DOHH2 (cell line): ENCODE data around the gene DENND4C.

Source experiments
- EZH2phosphoT487 ChIP-seq: fragments of 200-600 bp; sonication (generic); IDR thresholded peaks from 2 replicates; pipeline ENCODE4 v1.6.1; 2017; ENCODE audit warnings: borderline replicate concordance, mild to moderate bottlenecking, antibody characterized with exemption, low read length, moderate library complexity, mixed read lengths
- TF ChIP-seq, protein P1 (sequence below): fragments of 200-600 bp; sonication (generic); IDR thresholded peaks from one replicate; pipeline ENCODE4 v1.5.1; 2014; ENCODE audit warnings: antibody characterized with exemption, mild to moderate bottlenecking, low read depth, low read length; ENCODE audit not compliant: poor library complexity, severe bottlenecking

- TF ChIP-seq, protein P1, sequence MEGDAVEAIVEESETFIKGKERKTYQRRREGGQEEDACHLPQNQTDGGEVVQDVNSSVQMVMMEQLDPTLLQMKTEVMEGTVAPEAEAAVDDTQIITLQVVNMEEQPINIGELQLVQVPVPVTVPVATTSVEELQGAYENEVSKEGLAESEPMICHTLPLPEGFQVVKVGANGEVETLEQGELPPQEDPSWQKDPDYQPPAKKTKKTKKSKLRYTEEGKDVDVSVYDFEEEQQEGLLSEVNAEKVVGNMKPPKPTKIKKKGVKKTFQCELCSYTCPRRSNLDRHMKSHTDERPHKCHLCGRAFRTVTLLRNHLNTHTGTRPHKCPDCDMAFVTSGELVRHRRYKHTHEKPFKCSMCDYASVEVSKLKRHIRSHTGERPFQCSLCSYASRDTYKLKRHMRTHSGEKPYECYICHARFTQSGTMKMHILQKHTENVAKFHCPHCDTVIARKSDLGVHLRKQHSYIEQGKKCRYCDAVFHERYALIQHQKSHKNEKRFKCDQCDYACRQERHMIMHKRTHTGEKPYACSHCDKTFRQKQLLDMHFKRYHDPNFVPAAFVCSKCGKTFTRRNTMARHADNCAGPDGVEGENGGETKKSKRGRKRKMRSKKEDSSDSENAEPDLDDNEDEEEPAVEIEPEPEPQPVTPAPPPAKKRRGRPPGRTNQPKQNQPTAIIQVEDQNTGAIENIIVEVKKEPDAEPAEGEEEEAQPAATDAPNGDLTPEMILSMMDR, result no peak
- no peak for TF ChIP-seq EZH2phosphoT487
Observed at GRCh38 chr9:19416143-19416542, 185.7 kb downstream of the DENND4C start.
